ENCODE measurements around the gene FBXL4.

FBXL4 gene

DNA sequence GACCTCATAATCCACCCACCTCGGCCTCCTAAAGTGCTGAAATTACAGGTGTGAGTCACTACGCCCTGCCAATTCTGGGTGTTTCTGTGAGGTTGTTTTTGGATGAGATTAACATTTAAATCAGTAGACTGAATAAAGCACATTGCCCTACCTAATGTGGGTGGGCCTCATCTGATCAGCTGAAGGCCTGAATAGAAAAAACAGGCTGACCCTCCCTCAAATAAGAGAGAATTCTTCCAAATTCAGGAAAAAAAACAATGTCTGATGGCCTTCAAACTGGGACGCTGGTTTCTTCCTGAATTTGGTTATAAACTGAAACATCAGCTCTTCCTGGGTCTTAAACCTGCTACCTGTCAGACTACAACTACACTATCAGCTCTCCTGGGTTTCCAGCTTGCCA lies 62.4 kb downstream of the FBXL4 start:
- Histone ChIP-seq H3K27ac (replicated peaks; ENCODE audit: low read length) (no peak overlapping the region), H4K8ac (ENCODE audit: low read depth, low read length) (no peak overlapping the region), H2BK12ac (ENCODE audit: low read length) (no peak overlapping the region), H2AK5ac (ENCODE audit: low read depth, low read length) (no peak overlapping the region), H3K9ac (ENCODE audit: low read depth, low read length, poor library complexity) (no peak overlapping the region), H4K91ac (ENCODE audit: low read depth, low read length, poor library complexity) (no peak overlapping the region), H3K23ac (ENCODE audit: low read depth, low read length, poor library complexity) (no peak overlapping the region), H2BK120ac (ENCODE audit: low read depth, low read length) (no peak overlapping the region), H3K9me3 (replicated peaks in 1 of 2; ENCODE audit: control insufficient read depth in 2 of 2, insufficient read depth in 1 of 2, low read depth in 1 of 2, low read length in 2 of 2) (peaks cover 0 to 5% of the 10 kb centered on the region in 2 donors), H2BK5ac (ENCODE audit: low read length) (no peak overlapping the region), H3K27me3 (ENCODE audit: control insufficient read depth in 3 of 3, insufficient read depth in 3 of 3, low read depth in 1 of 3, low read length in 3 of 3) (no peaks in the 10 kb centered on the region), H3K14ac (ENCODE audit: low read length) (no peak overlapping the region), H3K4me1 (ENCODE audit: control insufficient read depth in 2 of 2, insufficient read depth in 1 of 2, low read depth in 1 of 2, low read length in 2 of 2) (no peaks in the 10 kb centered on the region), H2BK15ac (ENCODE audit: low read length) (no peak overlapping the region), H3K36me3 (replicated peaks in 1 of 2; ENCODE audit: control insufficient read depth in 2 of 2, insufficient read depth in 2 of 2, low read length in 2 of 2) (peaks cover 0 to 18% of the 10 kb centered on the region in 2 donors), H3K4me2 (ENCODE audit: insufficient read depth, low read length, poor library complexity, severe bottlenecking) (no peak overlapping the region), H3K79me1 (ENCODE audit: low read depth, low read length) (no peaks in the 10 kb centered on the region), H3K4me3 (ENCODE audit: low read length in 2 of 2) (no peak overlapping the region), H2AFZ (ENCODE audit: low read length) (no peak overlapping the region), H3K18ac (ENCODE audit: low read length) (no peak overlapping the region), H3K4ac (ENCODE audit: low read length) (no peak overlapping the region)
- no peak for DNase-seq (ENCODE audit: low spot score)
- WGBS, 2 donors (ENCODE audit: extremely low coverage in 2 of 2, insufficient read length in 2 of 2, insufficient replicate concordance in 1 of 2) = no CpG with 5 or more reads among the region's 3 CpGs

GRCh38 chr6:98880486-98880885 lies 67.3 kb downstream of the FBXL4 start:
- H3K4ac ChIP-seq (ENCODE audit: low read length) = no peak overlapping the region
- no peak overlapping the region for H3K27ac ChIP-seq (replicated peaks; ENCODE audit: low read length)
- no peak overlapping the region for H3K9ac ChIP-seq (ENCODE audit: low read depth, low read length, poor library complexity)
- no peaks in the 10 kb centered on the region for H3K79me1 ChIP-seq (ENCODE audit: low read depth, low read length)
- peaks cover 0 to 12% of the 10 kb centered on the region in 2 donors for H3K36me3 ChIP-seq (replicated peaks in 1 of 2; ENCODE audit: control insufficient read depth in 2 of 2, insufficient read depth in 2 of 2, low read length in 2 of 2)
- no peak overlapping the region for H2AFZ ChIP-seq (ENCODE audit: low read length)
- H2BK120ac ChIP-seq (ENCODE audit: low read depth, low read length) = no peak overlapping the region
- H3K27me3 ChIP-seq (ENCODE audit: control insufficient read depth in 3 of 3, insufficient read depth in 3 of 3, low read depth in 1 of 3, low read length in 3 of 3) = no peaks in the 10 kb centered on the region
- H3K4me1 ChIP-seq (ENCODE audit: control insufficient read depth in 2 of 2, insufficient read depth in 1 of 2, low read depth in 1 of 2, low read length in 2 of 2) = no peaks in the 10 kb centered on the region
- H2AK5ac ChIP-seq (ENCODE audit: low read depth, low read length) = no peak overlapping the region
- no peak overlapping the region for H3K23ac ChIP-seq (ENCODE audit: low read depth, low read length, poor library complexity)
- H4K8ac ChIP-seq (ENCODE audit: low read depth, low read length) = no peak overlapping the region
- no peak overlapping the region for H3K4me3 ChIP-seq (ENCODE audit: low read length in 2 of 2)
- no peak overlapping the region for H4K91ac ChIP-seq (ENCODE audit: low read depth, low read length, poor library complexity)
- H2BK12ac ChIP-seq (ENCODE audit: low read length) = no peak overlapping the region
- H3K14ac ChIP-seq (ENCODE audit: low read length) = no peak overlapping the region
- no peak for DNase-seq (ENCODE audit: low spot score)
- H2BK5ac ChIP-seq (ENCODE audit: low read length) = no peak overlapping the region
- H3K18ac ChIP-seq (ENCODE audit: low read length) = no peak overlapping the region
- no peaks in the 10 kb centered on the region for H3K9me3 ChIP-seq (replicated peaks in 1 of 2; ENCODE audit: control insufficient read depth in 2 of 2, insufficient read depth in 1 of 2, low read depth in 1 of 2, low read length in 2 of 2)
- no peak overlapping the region for H3K4me2 ChIP-seq (ENCODE audit: insufficient read depth, low read length, poor library complexity, severe bottlenecking)
- no peak overlapping the region for H2BK15ac ChIP-seq (ENCODE audit: low read length)

GRCh38 chr6:98877250-98877649 lies 70.5 kb downstream of the FBXL4 start:
- H3K9me3 ChIP-seq (replicated peaks in 1 of 2; ENCODE audit: control insufficient read depth in 2 of 2, insufficient read depth in 1 of 2, low read depth in 1 of 2, low read length in 2 of 2) = no peaks in the 10 kb centered on the region
- no peak overlapping the region for H4K91ac ChIP-seq (ENCODE audit: low read depth, low read length, poor library complexity)
- no peak overlapping the region for H3K4me3 ChIP-seq (ENCODE audit: low read length in 2 of 2)
- no peak overlapping the region for H2AK5ac ChIP-seq (ENCODE audit: low read depth, low read length)
- DNase-seq (ENCODE audit: low spot score) = no peak
- no peak overlapping the region for H3K27ac ChIP-seq (replicated peaks; ENCODE audit: low read length)
- H3K18ac ChIP-seq (ENCODE audit: low read length) = no peak overlapping the region
- no peaks in the 10 kb centered on the region for H3K4me1 ChIP-seq (ENCODE audit: control insufficient read depth in 2 of 2, insufficient read depth in 1 of 2, low read depth in 1 of 2, low read length in 2 of 2)
- H3K14ac ChIP-seq (ENCODE audit: low read length) = no peak overlapping the region
- no peaks in the 10 kb centered on the region for H3K27me3 ChIP-seq (ENCODE audit: control insufficient read depth in 3 of 3, insufficient read depth in 3 of 3, low read depth in 1 of 3, low read length in 3 of 3)
- no peak overlapping the region for H2BK15ac ChIP-seq (ENCODE audit: low read length)
- peaks cover 0 to 16% of the 10 kb centered on the region in 2 donors for H3K36me3 ChIP-seq (replicated peaks in 1 of 2; ENCODE audit: control insufficient read depth in 2 of 2, insufficient read depth in 2 of 2, low read length in 2 of 2)
- no peak overlapping the region for H3K9ac ChIP-seq (ENCODE audit: low read depth, low read length, poor library complexity)
- no peak overlapping the region for H3K4me2 ChIP-seq (ENCODE audit: insufficient read depth, low read length, poor library complexity, severe bottlenecking)
- no peak overlapping the region for H3K4ac ChIP-seq (ENCODE audit: low read length)
- no peak overlapping the region for H2AFZ ChIP-seq (ENCODE audit: low read length)
- no peak overlapping the region for H4K8ac ChIP-seq (ENCODE audit: low read depth, low read length)
- no peak overlapping the region for H2BK120ac ChIP-seq (ENCODE audit: low read depth, low read length)
- no CpG with 5 or more reads among the region's 1 CpG for WGBS, 2 donors (ENCODE audit: extremely low coverage in 2 of 2, insufficient read length in 2 of 2, insufficient replicate concordance in 1 of 2)
- H3K23ac ChIP-seq (ENCODE audit: low read depth, low read length, poor library complexity) = no peak overlapping the region
- H2BK12ac ChIP-seq (ENCODE audit: low read length) = no peak overlapping the region
- no peak overlapping the region for H2BK5ac ChIP-seq (ENCODE audit: low read length)
- H3K79me1 ChIP-seq (ENCODE audit: low read depth, low read length) = no peaks in the 10 kb centered on the region

GRCh38 chr6:98875375-98875774 lies 72.4 kb downstream of the FBXL4 start:
- Histone ChIP-seq H2BK15ac (ENCODE audit: low read length) (no peak overlapping the region), H3K4me2 (ENCODE audit: insufficient read depth, low read length, poor library complexity, severe bottlenecking) (no peak overlapping the region), H3K14ac (ENCODE audit: low read length) (no peak overlapping the region), H3K79me1 (ENCODE audit: low read depth, low read length) (no peaks in the 10 kb centered on the region), H3K18ac (ENCODE audit: low read length) (no peak overlapping the region), H4K91ac (ENCODE audit: low read depth, low read length, poor library complexity) (no peak overlapping the region), H3K27ac (replicated peaks; ENCODE audit: low read length) (no peak overlapping the region), H3K36me3 (replicated peaks in 1 of 2; ENCODE audit: control insufficient read depth in 2 of 2, insufficient read depth in 2 of 2, low read length in 2 of 2) (peaks cover 0 to 19% of the 10 kb centered on the region in 2 donors), H2BK12ac (ENCODE audit: low read length) (no peak overlapping the region), H3K9me3 (replicated peaks in 1 of 2; ENCODE audit: control insufficient read depth in 2 of 2, insufficient read depth in 1 of 2, low read depth in 1 of 2, low read length in 2 of 2) (peaks cover 0 to 6% of the 10 kb centered on the region in 2 donors), H3K4me1 (ENCODE audit: control insufficient read depth in 2 of 2, insufficient read depth in 1 of 2, low read depth in 1 of 2, low read length in 2 of 2) (no peaks in the 10 kb centered on the region), H2AFZ (ENCODE audit: low read length) (no peak overlapping the region), H3K4ac (ENCODE audit: low read length) (no peak overlapping the region), H3K27me3 (ENCODE audit: control insufficient read depth in 3 of 3, insufficient read depth in 3 of 3, low read depth in 1 of 3, low read length in 3 of 3) (no peaks in the 10 kb centered on the region), H2AK5ac (ENCODE audit: low read depth, low read length) (no peak overlapping the region), H4K8ac (ENCODE audit: low read depth, low read length) (no peak overlapping the region), H3K23ac (ENCODE audit: low read depth, low read length, poor library complexity) (no peak overlapping the region), H2BK120ac (ENCODE audit: low read depth, low read length) (no peak overlapping the region), H3K9ac (ENCODE audit: low read depth, low read length, poor library complexity) (no peak overlapping the region), H2BK5ac (ENCODE audit: low read length) (no peak overlapping the region), H3K4me3 (ENCODE audit: low read length in 2 of 2) (no peak overlapping the region)
- WGBS, 2 donors (ENCODE audit: extremely low coverage in 2 of 2, insufficient read length in 2 of 2, insufficient replicate concordance in 1 of 2) = no CpG with 5 or more reads among the region's 2 CpGs
- no peak for DNase-seq (ENCODE audit: low spot score)
